HG02981 (cell line): Measurements from ENCODE around the gene TDO2.
"Not testable (repeated sequence)": the region's sequence is repeated elsewhere in the genome, so short reads cannot be mapped to it uniquely, and the experiment has no call there.

Experiments used
- ATAC-seq: cut with Tn5 transposase; IDR thresholded peaks from one replicate; pipeline ENCODE4 v1.9.1; 2021; ENCODE audit warnings: mild to moderate bottlenecking, moderate library complexity; ENCODE audit not compliant: unreplicated experiment

The TDO2 gene

DNA sequence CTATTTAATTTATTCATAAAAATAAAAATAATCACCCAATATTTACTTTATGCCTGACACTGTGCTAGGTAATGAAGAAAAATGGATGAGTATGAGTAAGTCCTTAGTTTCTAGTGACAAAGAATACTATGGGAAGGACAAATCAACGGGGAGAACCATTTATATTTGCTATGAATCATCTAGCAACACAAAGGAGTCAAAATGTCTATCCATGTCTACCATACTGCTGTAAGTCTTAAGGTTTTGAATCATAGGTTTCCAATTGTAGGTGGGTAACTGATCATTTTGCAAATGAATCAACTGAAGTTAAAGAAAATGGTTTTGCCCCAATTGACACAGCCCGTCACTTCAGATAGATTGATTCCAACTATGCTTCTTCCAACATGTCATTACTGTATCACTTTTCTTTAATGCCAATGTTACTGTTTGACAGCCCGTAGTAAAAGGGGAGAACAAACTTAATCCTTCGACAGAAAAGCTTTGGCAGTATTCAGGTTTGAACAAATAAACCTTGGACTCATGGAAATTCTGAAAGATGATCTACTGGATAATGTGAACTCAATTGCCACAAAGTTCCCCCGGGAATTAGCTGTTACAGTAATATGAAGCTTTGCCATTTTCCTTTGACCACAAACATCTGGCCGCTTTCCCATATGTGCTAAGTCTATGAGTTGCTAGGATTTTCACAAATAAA is 3.2 kb downstream of the TDO2 start:
- no peak for ATAC-seq

DNA sequence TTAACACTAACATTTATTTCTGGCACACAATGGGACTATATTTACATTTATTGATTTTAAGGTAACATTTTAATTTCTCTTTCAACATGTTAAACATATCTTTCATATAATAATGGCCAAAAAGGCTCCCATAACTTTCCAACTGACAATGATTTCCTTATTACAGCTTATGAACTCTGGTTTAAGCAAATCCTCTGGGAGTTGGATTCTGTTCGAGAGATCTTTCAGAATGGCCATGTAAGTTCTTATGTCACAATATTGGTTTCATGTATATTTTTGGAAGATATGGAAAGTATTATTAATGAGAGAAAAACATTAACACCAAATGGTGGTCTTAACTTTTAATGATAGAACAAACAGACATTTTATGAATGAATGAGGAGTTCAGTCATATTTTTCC is 4.1 kb downstream of the TDO2 start:
- ATAC-seq: no peak

- ATAC-seq: peak; percentile 73
Observed at GRCh38 chr4:155908187-155909139, 5.0 kb downstream of the TDO2 start.

GRCh38 chr4:155909615-155910226 is 6.2 kb downstream of the TDO2 start:
- no peak for ATAC-seq

- ATAC-seq: no peak
Observed at GRCh38 chr4:155911905-155912304, 8.4 kb downstream of the TDO2 start.

- no peak for ATAC-seq
Observed at GRCh38 chr4:155914782-155915181, 11.3 kb downstream of the TDO2 start.

DNA sequence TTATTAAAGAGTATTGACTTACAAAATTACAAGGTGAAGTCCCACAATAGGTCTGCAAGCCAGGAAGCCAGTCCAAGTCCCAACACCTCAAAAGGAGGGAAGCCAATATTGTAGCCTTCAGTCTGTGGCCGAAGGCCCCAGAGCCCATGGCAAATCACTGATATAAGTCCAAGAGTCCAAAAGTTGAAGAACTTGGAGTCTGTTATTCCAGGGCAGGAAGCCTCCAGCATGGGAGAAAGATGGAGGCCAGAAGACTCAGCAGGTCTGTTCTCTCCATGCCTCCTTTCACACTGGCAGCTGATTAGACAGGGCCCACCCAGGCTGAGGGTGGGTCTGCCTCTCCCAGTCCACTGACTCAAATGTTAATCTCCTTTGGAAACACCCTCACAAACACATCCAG is 18.1 kb downstream of the TDO2 start:
- ATAC-seq: no peak

- no peak for ATAC-seq
Observed at GRCh38 chr4:155924637-155925036, 21.1 kb downstream of the TDO2 start.

- ATAC-seq: no peak
Observed at GRCh38 chr4:155929833-155930232, 26.3 kb downstream of the TDO2 start.

- ATAC-seq: no peak
Observed at GRCh38 chr4:155930330-155930729, 26.8 kb downstream of the TDO2 start.

DNA sequence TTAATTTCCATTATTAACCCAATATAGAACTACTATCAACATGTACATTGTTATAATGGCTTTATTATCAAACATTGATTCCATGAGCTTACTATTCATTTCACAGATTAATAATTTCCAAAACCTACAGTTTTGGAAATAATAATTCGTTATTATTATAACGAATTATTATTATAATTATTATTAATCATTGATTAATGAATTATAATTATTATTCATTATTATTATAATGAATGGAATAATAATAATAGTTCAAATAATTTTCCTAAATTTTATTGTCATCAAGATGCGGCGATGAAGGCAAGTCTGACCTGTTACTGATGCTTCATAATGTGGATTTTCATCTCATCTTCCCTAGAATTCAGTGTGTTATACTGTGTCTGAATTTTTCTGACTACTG is 28.1 kb downstream of the TDO2 start:
- no peak for ATAC-seq

DNA sequence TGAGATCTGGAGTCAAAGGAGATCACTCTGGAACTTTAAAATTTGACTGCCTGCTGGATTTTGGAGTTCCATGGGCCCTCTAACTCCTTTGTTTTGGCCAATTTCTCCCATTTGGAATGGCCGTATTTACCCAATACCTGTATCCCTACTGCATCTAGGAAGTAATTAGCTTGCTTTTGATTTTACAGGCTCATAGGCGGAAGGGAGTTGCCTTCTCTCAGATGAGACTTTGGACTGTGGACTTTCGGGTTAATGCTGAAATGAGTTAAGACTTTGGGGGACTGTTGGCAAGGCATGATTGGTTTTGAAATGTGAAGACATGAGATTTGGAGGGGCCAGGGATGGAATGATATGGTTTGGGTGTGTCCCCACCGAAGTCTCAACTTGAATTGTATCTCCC is 31.1 kb downstream of the TDO2 start:
- ATAC-seq: not testable (repeated sequence)

- ATAC-seq: no peak
Observed at GRCh38 chr4:155935389-155935986, 32.0 kb downstream of the TDO2 start.

DNA sequence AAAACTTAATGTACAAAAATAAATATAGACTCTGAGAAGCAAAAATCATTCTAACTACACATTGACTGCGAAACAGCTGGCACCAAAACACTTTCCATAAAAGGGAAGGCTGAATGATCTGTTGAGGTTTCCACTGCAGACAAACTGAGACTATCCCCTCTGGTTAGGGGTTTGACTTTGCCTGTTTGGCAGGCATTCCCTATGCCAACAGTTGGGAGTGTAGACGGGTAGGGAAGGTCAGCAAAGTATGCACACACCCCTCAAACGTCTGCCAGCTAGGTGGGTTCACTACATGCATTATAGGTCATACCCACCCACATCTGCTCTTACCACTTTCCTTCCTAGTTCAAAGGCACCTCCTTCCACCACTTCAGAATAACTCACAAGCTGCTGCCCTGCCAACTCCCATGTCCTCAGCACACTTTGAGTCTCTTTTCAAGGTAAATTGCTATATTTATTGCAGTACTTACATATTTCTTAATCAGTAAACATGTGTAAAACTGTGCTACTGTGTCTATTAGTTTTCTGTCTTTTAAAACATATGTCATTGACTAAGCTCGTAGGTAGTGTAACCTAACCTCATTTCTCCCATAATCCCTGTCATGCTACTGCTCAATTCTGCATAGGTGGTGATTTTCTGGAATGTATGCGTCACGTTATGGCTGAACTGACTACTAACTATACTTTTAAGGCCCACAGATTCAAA is 37.7 kb downstream of the TDO2 start:
- no peak for ATAC-seq

DNA sequence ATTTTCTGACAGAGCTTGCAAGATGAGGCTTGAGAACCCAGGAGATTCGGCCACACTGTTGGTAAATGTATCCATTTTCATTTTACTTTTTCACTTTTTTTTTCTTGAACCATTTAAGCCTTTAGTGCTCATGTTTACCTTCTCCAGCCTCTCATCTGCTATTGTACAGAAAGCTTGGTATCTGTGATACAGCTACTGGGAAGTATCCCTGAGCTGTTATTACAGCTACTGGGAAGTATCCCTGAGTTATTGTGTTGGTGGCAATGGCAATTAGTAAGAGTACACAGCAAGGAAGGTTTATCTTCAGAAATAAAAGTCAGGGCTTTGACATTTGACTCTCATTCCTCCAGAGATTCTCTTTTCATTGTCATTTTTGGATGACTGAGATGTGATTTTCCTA is 38.3 kb downstream of the TDO2 start:
- ATAC-seq: no peak

GRCh38 chr4:155943605-155944291 is 40.3 kb downstream of the TDO2 start:
- no peak for ATAC-seq

GRCh38 chr4:155944516-155944915 is 41.0 kb downstream of the TDO2 start:
- no peak for ATAC-seq

DNA sequence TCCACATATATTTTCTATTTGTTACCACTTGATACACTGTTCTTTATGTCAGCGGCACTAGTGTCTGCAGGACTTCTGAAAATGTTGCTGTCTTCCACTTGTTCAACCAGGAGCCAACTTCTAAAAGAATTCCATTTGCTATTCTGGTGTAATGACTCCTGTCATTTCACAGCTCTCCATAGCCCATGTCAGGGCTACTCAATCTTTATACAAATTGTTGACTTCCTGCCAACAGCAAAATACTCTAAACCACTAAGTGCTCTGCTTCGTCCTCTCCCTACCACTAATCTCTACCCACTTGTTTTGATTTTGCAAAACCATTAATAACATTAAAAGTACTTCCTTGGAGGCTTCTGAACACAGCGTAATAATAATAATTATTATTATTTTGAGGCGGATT is 43.0 kb downstream of the TDO2 start:
- no peak for ATAC-seq

DNA sequence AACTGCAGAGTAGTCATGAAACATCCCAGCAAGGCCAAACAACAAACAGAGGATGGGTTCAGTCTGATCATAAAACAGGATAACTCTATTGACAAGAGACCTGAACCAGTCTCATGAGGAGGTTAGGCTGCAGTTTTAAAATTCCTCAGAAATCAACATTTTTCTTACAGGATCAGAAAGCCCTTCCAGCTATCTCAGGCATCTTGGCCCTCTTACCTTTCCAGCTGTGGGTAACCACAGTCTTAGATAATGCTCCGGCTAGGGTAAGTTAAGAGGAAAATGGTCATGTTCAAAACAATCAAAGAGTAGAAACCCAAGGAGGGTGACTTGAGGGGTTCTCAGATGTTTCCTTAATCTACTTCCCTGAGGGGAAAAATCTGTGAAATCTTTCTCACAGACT is 45.0 kb downstream of the TDO2 start:
- ATAC-seq: no peak

GRCh38 chr4:155950461-155950860 is 47.0 kb downstream of the TDO2 start:
- ATAC-seq: no peak
